ENCODE results near the gene TMEM94. TPM values are rescaled to one million over a fixed set of nuclear protein-coding genes. Genes with fewer than 3 reads are reported as not detected.

TMEM94 gene
- total and polyA plus RNA-seq, 2 of the 13 experiments (the other 11 are each of a cell fraction or from before 2014, with no cell fraction given), result 32.6 to 134 TPM

GRCh38 chr17:75504347-75505151, 48.1 kb downstream of the TMEM94 start (continued):
- TF ChIP-seq, protein P1, sequence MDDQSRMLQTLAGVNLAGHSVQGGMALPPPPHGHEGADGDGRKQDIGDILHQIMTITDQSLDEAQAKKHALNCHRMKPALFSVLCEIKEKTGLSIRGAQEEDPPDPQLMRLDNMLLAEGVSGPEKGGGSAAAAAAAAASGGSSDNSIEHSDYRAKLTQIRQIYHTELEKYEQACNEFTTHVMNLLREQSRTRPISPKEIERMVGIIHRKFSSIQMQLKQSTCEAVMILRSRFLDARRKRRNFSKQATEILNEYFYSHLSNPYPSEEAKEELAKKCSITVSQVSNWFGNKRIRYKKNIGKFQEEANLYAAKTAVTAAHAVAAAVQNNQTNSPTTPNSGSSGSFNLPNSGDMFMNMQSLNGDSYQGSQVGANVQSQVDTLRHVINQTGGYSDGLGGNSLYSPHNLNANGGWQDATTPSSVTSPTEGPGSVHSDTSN (CRISPR knock-in tag; IDR thresholded peaks at IDR 0.05; ENCODE audit: borderline replicate concordance), result no peak
- TF ChIP-seq ESRRA (CRISPR knock-in tag; IDR thresholded peaks at IDR 0.05; ENCODE audit: low read depth), result no peak
- no peak for TF ChIP-seq FOXP4 (CRISPR knock-in tag; IDR thresholded peaks at IDR 0.05)
- no peak for TF ChIP-seq KLF15 (CRISPR knock-in tag; IDR thresholded peaks at IDR 0.05; ENCODE audit: borderline replicate concordance)
- no peak for TF ChIP-seq ZNF768 (CRISPR knock-in tag; IDR thresholded peaks at IDR 0.05)
- TF ChIP-seq DNMT3B (CRISPR knock-in tag; conservative IDR thresholded peaks at IDR 0.05), result no peak
- 0 out of 3 replicates have a peak, but pooled peaks have one; percentile 29 for TF ChIP-seq MXI1 (IDR thresholded peaks at IDR 0.05; ENCODE audit: borderline replicate concordance, low read depth, low read length)
- TF ChIP-seq, protein P2, sequence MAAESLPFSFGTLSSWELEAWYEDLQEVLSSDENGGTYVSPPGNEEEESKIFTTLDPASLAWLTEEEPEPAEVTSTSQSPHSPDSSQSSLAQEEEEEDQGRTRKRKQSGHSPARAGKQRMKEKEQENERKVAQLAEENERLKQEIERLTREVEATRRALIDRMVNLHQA (CRISPR knock-in tag; IDR thresholded peaks at IDR 0.05), result no peak
- TF ChIP-seq EZH2 (conservative IDR thresholded peaks at IDR 0.05; ENCODE audit: low read depth, low read length), result no peak
- no peak for TF ChIP-seq ZNF326 (CRISPR knock-in tag; IDR thresholded peaks at IDR 0.05; ENCODE audit: borderline replicate concordance)
- TF ChIP-seq ZFP91 (CRISPR knock-in tag; IDR thresholded peaks at IDR 0.05; ENCODE audit: borderline replicate concordance), result peak; percentile 70; the same call in 1 of the 2 replicates
- 0 out of 2 replicates have a peak, but pooled peaks have one; percentile 46 for TF ChIP-seq ZNF296 (CRISPR knock-in tag; conservative IDR thresholded peaks at IDR 0.05)
- TF ChIP-seq BORCS8-MEF2B (CRISPR knock-in tag; IDR thresholded peaks at IDR 0.05), result no peak
- no peak for TF ChIP-seq TIGD3 (CRISPR knock-in tag; IDR thresholded peaks at IDR 0.05; ENCODE audit: borderline replicate concordance)
- TF ChIP-seq NR2F2 (IDR thresholded peaks at IDR 0.05; ENCODE audit: borderline replicate concordance, low read depth), result no peak
- no peak for TF ChIP-seq HES4 (CRISPR knock-in tag; IDR thresholded peaks at IDR 0.05; ENCODE audit: borderline replicate concordance)
- no peak for TF ChIP-seq HOXD1 (CRISPR knock-in tag; IDR thresholded peaks at IDR 0.05)
- TF ChIP-seq, protein P3, sequence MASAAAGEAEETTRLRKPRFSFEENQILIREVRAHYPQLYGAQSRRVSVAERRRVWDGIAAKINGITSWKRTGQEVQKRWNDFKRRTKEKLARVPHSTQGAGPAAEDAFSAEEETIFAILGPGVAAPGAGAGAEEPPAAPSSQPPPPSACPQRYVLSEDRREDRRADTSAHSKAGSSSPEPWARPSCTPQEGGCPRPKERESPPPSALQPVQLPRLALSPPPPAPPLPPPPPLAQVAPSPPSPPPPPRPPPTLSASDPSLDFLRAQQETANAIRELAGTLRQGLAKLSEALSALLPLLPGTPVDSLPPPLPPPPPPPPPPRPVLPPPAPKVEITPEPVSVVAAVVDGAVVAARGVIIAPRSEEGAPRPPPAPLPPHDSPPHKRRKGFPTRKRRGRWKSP (CRISPR knock-in tag; IDR thresholded peaks at IDR 0.05), result no peak
- no peak for TF ChIP-seq ZNF616 (CRISPR knock-in tag; IDR thresholded peaks at IDR 0.05; ENCODE audit: low read depth)
- TF ChIP-seq PLRG1 (conservative IDR thresholded peaks at IDR 0.05), result no peak
- TF ChIP-seq ZNF138 (CRISPR knock-in tag; IDR thresholded peaks at IDR 0.05; ENCODE audit: low read depth), result no peak
- TF ChIP-seq JUN (CRISPR knock-in tag; IDR thresholded peaks at IDR 0.05), result no peak

Measured in HepG2 (cell line).